HepG2 (cell line): ENCODE data around the gene TAGAP. TPM values are rescaled to one million over a fixed set of nuclear protein-coding genes. Genes with fewer than 3 reads are reported as not detected.

Source experiments
- FOXO1 ChIP-seq: sonication (generic); formaldehyde crosslinking; IDR thresholded peaks from 2 replicates; pipeline ENCODE4 v1.4.0; 2020; ENCODE audit warnings: missing genetic modification reagents
- GZF1 ChIP-seq: sonication (generic); formaldehyde crosslinking; IDR thresholded peaks from 2 replicates; pipeline ENCODE4 v1.5.1; 2020; ENCODE audit warnings: mild to moderate bottlenecking, missing genetic modification reagents
- NFYB ChIP-seq: sonication (generic); formaldehyde crosslinking; IDR thresholded peaks from 2 replicates; pipeline ENCODE4 v1.4.0; 2020; ENCODE audit warnings: missing genetic modification reagents
- NFYC ChIP-seq: IDR thresholded peaks from 2 replicates; pipeline ENCODE4 v1.6.1; 2016; ENCODE audit warnings: missing genetic modification reagents, missing compliant biosample characterization
- PHB2 ChIP-seq: fragments of 450-650 bp; IDR thresholded peaks from 2 replicates; pipeline ENCODE4 v1.6.1; 2018; ENCODE audit not compliant: partially characterized antibody
- ZBTB21 ChIP-seq: sonication (generic); formaldehyde crosslinking; IDR thresholded peaks from 2 replicates; pipeline ENCODE4 v1.4.0; 2020; ENCODE audit warnings: missing genetic modification reagents
- ZNF101 ChIP-seq: sonication (generic); formaldehyde crosslinking; IDR thresholded peaks from 2 replicates; pipeline ENCODE4 v1.4.0; 2020; ENCODE audit warnings: mild to moderate bottlenecking, low read depth, missing genetic modification reagents, borderline replicate concordance
- ZNF20 ChIP-seq: sonication (generic); formaldehyde crosslinking; IDR thresholded peaks from 2 replicates; pipeline ENCODE4 v1.4.0; 2020; ENCODE audit warnings: mild to moderate bottlenecking, moderate library complexity, missing genetic modification reagents
- ZNF33A ChIP-seq: sonication (generic); formaldehyde crosslinking; IDR thresholded peaks from 2 replicates; pipeline ENCODE4 v1.5.1; 2020; ENCODE audit warnings: missing genetic modification reagents, mild to moderate bottlenecking, moderate library complexity, borderline replicate concordance
- ZNF510 ChIP-seq: sonication (generic); formaldehyde crosslinking; IDR thresholded peaks from 2 replicates; pipeline ENCODE4 v1.4.0; 2020; ENCODE audit warnings: low read depth, mild to moderate bottlenecking, missing genetic modification reagents
- ZNF670 ChIP-seq: sonication (generic); formaldehyde crosslinking; IDR thresholded peaks from 2 replicates; pipeline ENCODE4 v1.8.0; 2022; ENCODE audit warnings: mild to moderate bottlenecking, missing genetic modification reagents, borderline replicate concordance
- ZSCAN21 ChIP-seq: sonication (generic); formaldehyde crosslinking; IDR thresholded peaks from 2 replicates; pipeline ENCODE4 v1.8.0; 2022; ENCODE audit warnings: mild to moderate bottlenecking, missing genetic modification reagents, moderate library complexity, borderline replicate concordance
- polyA plus RNA-seq, 8 experiments: library from polyadenylated mRNA; depleted of rRNA in 3 of 8; stranded (reverse) in 7 of 8; unstranded in 1 of 8; fragments of >200 nt; fragmentation: Illumina TruSeq in 4 of 8; extraction: Trizol in 4 of 8; gene quantifications; 2 replicates each; pipeline versions ENCODE4 v1.2.1 to v1.2.3, GENCODE V29; 2011 to 2016; ENCODE audit warnings: low read depth in 4 of 8, missing spikeins in 1 of 8, mixed read lengths in 1 of 8; ENCODE audit not compliant: insufficient read depth in 1 of 8
- total RNA-seq, 5 experiments: library from RNA; depleted of rRNA; stranded (reverse); fragments of >200 nt; fragmentation: Illumina TruSeq; extraction: Trizol; gene quantifications; 2 replicates each; pipeline ENCODE4 v1.2.3, GENCODE V29; 2016; ENCODE audit warnings: low read depth in 1 of 5
- TF ChIP-seq, protein P1 (sequence below): sonication (generic); formaldehyde crosslinking; IDR thresholded peaks from 2 replicates; pipeline ENCODE4 v1.4.0; 2020; ENCODE audit warnings: missing genetic modification reagents, borderline replicate concordance
- TF ChIP-seq, protein P2 (sequence below): sonication (generic); formaldehyde crosslinking; IDR thresholded peaks from 2 replicates; pipeline ENCODE4 v1.4.0; 2020; ENCODE audit warnings: missing genetic modification reagents, borderline replicate concordance
- TF ChIP-seq, protein P3 (sequence below): sonication (generic); formaldehyde crosslinking; IDR thresholded peaks from 2 replicates; pipeline ENCODE4 v1.9.0; 2021; ENCODE audit warnings: missing genetic modification reagents, borderline replicate concordance
- TF ChIP-seq, protein P4 (sequence below): sonication (generic); formaldehyde crosslinking; conservative IDR thresholded peaks from 2 replicates; pipeline ENCODE4 v1.4.0; 2020; ENCODE audit warnings: missing genetic modification reagents

The TAGAP gene
- total and polyA plus RNA-seq, 2 of the 13 experiments (the other 11 are each of a cell fraction or from before 2014, with no cell fraction given), result not detected

DNA sequence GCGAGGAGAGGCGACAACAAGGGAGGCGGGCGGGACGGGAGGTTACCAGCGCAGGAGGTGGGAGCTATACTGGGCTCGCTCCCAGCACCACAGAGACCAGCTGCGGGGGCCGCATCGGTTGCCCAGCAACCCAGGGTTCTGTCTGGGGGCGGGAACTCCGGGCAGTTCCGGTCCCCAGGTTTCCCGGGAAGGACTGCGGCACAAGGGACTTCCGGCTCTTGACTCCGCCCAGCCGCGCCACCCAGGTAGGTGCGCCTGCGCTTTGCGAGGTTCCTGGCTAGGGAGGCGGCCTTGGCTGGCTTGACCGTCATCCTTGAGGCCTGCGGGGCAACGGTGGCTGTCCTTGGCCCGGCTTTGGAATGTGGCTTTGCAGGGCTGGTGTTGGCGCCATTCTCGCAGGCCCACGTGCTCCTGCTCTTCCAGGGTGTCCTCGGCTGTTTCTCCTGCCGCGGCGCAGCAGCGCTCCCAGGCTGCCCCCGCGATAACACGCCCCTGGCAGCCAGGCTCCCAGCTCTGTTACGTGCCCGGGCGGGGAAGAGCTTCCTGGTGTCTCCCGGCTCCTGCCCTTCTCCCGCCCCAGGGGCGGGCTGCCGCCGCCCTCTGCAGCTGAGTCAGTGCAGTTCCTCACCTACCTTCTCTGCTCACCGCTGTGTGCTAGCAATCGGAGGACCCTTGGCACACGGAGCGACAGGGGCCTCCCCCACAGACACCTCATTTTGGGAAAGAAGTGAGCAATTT lies 45.0 kb downstream of the TAGAP start, which contains the start of gene RSPH3 (continued):
- TF ChIP-seq PHB2, result no peak
- TF ChIP-seq NFYC (CRISPR knock-in tag), result peak; percentile 47; the same call in 1 of the 2 replicates
- TF ChIP-seq, protein P1, sequence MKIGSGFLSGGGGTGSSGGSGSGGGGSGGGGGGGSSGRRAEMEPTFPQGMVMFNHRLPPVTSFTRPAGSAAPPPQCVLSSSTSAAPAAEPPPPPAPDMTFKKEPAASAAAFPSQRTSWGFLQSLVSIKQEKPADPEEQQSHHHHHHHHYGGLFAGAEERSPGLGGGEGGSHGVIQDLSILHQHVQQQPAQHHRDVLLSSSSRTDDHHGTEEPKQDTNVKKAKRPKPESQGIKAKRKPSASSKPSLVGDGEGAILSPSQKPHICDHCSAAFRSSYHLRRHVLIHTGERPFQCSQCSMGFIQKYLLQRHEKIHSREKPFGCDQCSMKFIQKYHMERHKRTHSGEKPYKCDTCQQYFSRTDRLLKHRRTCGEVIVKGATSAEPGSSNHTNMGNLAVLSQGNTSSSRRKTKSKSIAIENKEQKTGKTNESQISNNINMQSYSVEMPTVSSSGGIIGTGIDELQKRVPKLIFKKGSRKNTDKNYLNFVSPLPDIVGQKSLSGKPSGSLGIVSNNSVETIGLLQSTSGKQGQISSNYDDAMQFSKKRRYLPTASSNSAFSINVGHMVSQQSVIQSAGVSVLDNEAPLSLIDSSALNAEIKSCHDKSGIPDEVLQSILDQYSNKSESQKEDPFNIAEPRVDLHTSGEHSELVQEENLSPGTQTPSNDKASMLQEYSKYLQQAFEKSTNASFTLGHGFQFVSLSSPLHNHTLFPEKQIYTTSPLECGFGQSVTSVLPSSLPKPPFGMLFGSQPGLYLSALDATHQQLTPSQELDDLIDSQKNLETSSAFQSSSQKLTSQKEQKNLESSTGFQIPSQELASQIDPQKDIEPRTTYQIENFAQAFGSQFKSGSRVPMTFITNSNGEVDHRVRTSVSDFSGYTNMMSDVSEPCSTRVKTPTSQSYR (CRISPR knock-in tag), result peak; percentile 54; the same call in 1 of the 2 replicates
- peak; percentile 52; the same call in 1 of the 2 replicates for TF ChIP-seq ZBTB21 (CRISPR knock-in tag)
- TF ChIP-seq, protein P2, sequence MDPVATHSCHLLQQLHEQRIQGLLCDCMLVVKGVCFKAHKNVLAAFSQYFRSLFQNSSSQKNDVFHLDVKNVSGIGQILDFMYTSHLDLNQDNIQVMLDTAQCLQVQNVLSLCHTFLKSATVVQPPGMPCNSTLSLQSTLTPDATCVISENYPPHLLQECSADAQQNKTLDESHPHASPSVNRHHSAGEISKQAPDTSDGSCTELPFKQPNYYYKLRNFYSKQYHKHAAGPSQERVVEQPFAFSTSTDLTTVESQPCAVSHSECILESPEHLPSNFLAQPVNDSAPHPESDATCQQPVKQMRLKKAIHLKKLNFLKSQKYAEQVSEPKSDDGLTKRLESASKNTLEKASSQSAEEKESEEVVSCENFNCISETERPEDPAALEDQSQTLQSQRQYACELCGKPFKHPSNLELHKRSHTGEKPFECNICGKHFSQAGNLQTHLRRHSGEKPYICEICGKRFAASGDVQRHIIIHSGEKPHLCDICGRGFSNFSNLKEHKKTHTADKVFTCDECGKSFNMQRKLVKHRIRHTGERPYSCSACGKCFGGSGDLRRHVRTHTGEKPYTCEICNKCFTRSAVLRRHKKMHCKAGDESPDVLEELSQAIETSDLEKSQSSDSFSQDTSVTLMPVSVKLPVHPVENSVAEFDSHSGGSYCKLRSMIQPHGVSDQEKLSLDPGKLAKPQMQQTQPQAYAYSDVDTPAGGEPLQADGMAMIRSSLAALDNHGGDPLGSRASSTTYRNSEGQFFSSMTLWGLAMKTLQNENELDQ (CRISPR knock-in tag), result no peak; the same call in 1 of the 2 replicates
- TF ChIP-seq FOXO1 (CRISPR knock-in tag), result peak; percentile 84
- TF ChIP-seq ZNF670 (CRISPR knock-in tag), result peak; percentile 99
- peak; percentile 81 for TF ChIP-seq GZF1
- TF ChIP-seq, protein P3, sequence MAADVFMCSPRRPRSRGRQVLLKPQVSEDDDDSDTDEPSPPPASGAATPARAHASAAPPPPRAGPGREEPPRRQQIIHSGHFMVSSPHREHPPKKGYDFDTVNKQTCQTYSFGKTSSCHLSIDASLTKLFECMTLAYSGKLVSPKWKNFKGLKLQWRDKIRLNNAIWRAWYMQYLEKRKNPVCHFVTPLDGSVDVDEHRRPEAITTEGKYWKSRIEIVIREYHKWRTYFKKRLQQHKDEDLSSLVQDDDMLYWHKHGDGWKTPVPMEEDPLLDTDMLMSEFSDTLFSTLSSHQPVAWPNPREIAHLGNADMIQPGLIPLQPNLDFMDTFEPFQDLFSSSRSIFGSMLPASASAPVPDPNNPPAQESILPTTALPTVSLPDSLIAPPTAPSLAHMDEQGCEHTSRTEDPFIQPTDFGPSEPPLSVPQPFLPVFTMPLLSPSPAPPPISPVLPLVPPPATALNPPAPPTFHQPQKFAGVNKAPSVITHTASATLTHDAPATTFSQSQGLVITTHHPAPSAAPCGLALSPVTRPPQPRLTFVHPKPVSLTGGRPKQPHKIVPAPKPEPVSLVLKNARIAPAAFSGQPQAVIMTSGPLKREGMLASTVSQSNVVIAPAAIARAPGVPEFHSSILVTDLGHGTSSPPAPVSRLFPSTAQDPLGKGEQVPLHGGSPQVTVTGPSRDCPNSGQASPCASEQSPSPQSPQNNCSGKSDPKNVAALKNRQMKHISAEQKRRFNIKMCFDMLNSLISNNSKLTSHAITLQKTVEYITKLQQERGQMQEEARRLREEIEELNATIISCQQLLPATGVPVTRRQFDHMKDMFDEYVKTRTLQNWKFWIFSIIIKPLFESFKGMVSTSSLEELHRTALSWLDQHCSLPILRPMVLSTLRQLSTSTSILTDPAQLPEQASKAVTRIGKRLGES (CRISPR knock-in tag), result no peak; the same call in 1 of the 2 replicates
- peak; percentile 98; the same call in 1 of the 2 replicates for TF ChIP-seq ZNF33A (CRISPR knock-in tag)
- TF ChIP-seq ZNF510, result peak; percentile 99
- TF ChIP-seq ZNF101 (CRISPR knock-in tag), result peak; percentile 81; the same call in 1 of the 2 replicates
- 0 out of 2 replicates have a peak, but pooled peaks have one; percentile 45 for TF ChIP-seq ZNF20
- peak; percentile 50 for TF ChIP-seq NFYB (CRISPR knock-in tag)
- TF ChIP-seq, protein P4, sequence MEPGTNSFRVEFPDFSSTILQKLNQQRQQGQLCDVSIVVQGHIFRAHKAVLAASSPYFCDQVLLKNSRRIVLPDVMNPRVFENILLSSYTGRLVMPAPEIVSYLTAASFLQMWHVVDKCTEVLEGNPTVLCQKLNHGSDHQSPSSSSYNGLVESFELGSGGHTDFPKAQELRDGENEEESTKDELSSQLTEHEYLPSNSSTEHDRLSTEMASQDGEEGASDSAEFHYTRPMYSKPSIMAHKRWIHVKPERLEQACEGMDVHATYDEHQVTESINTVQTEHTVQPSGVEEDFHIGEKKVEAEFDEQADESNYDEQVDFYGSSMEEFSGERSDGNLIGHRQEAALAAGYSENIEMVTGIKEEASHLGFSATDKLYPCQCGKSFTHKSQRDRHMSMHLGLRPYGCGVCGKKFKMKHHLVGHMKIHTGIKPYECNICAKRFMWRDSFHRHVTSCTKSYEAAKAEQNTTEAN (CRISPR knock-in tag), result peak; percentile 95
- peak; percentile 98 for TF ChIP-seq ZSCAN21 (CRISPR knock-in tag)
